Bone marrow (tissue), 2 donors: ENCODE results near the gene UBC.
"Not testable (repeated sequence)": the region's sequence is repeated elsewhere in the genome, so short reads cannot be mapped to it uniquely, and the experiment has no call there.

ENCODE experiments used
- DNase-seq, 2 donors: peaks; one replicate each; lab custom pipeline; 2025; lab: John Stamatoyannopoulos, UW

The UBC gene

GRCh38 chr12:124931528-124931927 is 17.1 kb upstream of the UBC start:
- DNase-seq = not testable (repeated sequence)

GRCh38 chr12:124930586-124930985 is 16.1 kb upstream of the UBC start:
- DNase-seq = no peak

GRCh38 chr12:124929649-124930419 is 15.4 kb upstream of the UBC start:
- no peak for DNase-seq

GRCh38 chr12:124928912-124929530 is 14.6 kb upstream of the UBC start:
- no peak for DNase-seq

- DNase-seq = no peak
Measured at GRCh38 chr12:124928095-124928911, 13.9 kb upstream of the UBC start.

GRCh38 chr12:124927201-124928094 is 13.0 kb upstream of the UBC start:
- DNase-seq = no peak

GRCh38 chr12:124925782-124926181 is 11.3 kb upstream of the UBC start:
- DNase-seq = not testable (repeated sequence)

GRCh38 chr12:124925117-124925516 is 10.7 kb upstream of the UBC start:
- DNase-seq = no peak

- no peak for DNase-seq
Measured at GRCh38 chr12:124923905-124924734, 9.7 kb upstream of the UBC start.

- DNase-seq = no peak
Measured at GRCh38 chr12:124921200-124922031, 7.0 kb upstream of the UBC start.

- DNase-seq = no peak
Measured at GRCh38 chr12:124920353-124920935, 6.0 kb upstream of the UBC start.

- DNase-seq = no peak
Measured at GRCh38 chr12:124919521-124920352, 5.3 kb upstream of the UBC start.

- DNase-seq = not testable (repeated sequence)
Measured at GRCh38 chr12:124918622-124918988, 4.2 kb upstream of the UBC start.

GRCh38 chr12:124917841-124918621 is 3.6 kb upstream of the UBC start:
- no peak for DNase-seq

- DNase-seq = no peak
Measured at GRCh38 chr12:124917135-124917840, 2.8 kb upstream of the UBC start.

GRCh38 chr12:124916374-124917134 is 2.1 kb upstream of the UBC start:
- no peak for DNase-seq
